Transverse colon (tissue), 4 donors: ENCODE results near the gene FARP1.

ENCODE experiments used
- CTCF ChIP-seq, 5 experiments: fragments of 200-600 bp in 3 of 5; fragments of 450-650 bp in 2 of 5; sonication (generic) in 3 of 5; IDR thresholded peaks; 1 replicate in 2 of 5; 2 replicates in 3 of 5; pipeline ENCODE4 v1.5.1; 2016 to 2017; ENCODE audit warnings: antibody characterized with exemption in 5 of 5, inconsistent platforms in 3 of 5, mild to moderate bottlenecking in 2 of 5, moderate library complexity in 1 of 5
- POLR2A ChIP-seq: fragments of 450-650 bp; IDR thresholded peaks from one replicate; pipeline ENCODE4 v1.6.1; 2016; ENCODE audit warnings: antibody characterized with exemption, mild to moderate bottlenecking, moderate library complexity
- POLR2AphosphoS5 ChIP-seq, 3 donors: sonication (generic); formaldehyde crosslinking; IDR thresholded peaks; one replicate each; pipeline ENCODE4 v1.6.1; 2016; ENCODE audit warnings: antibody characterized with exemption in 3 of 3

DNA sequence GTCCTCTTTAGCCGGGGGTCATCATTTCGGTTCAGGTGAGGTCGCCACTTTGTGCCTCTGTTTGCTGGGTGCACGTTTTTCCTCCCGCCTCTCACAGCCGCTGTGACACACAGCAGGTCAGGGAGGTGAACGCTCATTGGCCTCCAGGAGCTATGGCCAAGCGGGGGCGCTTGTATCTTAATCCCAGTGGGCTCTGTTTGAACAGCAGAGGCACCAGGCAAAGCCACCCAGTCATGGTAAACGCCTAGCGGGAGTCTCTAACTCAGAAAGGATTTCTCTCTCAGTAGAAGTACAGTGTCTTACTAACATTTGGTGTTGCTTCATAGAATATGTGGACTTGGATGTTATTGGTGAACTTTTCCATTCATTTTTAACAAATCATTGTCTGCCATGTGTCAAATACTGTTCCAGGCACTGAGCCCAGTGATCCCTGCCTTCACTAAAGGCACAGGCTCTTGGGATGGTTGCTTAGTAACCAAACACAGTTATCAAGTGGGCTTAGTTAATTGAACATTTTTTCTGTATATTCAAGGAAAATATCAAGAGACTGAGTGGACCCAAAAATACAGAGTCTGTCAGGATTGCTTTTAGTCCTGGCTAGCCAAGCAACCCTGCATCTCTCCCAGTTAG lies 247.3 kb downstream of the FARP1 start:
- TF ChIP-seq CTCF (IDR thresholded peaks at IDR 0.05): no peak
- TF ChIP-seq POLR2AphosphoS5 (IDR thresholded peaks at IDR 0.05): peak in 1 of 3 donors; percentile 14
- no peak for TF ChIP-seq POLR2A
